HepG2 (cell line): ENCODE results near the gene GBGT1. TPM values are rescaled to one million over a fixed set of nuclear protein-coding genes. Genes with fewer than 3 reads are reported as not detected.

Experiments
- ATAC-seq: fragments of 200-7000 bp; cut with Tn5 transposase; 3 replicates; pipeline ENCODE4 v1.9.1; 2020; ENCODE audit warnings: mild to moderate bottlenecking, moderate library complexity
- BruUV-seq: library from RNA; stranded (reverse); fragments of 400-500 nt; replicated peaks from 2 replicates; lab custom pipeline; 2021; lab: Mats Ljungman, UMichigan
- CTCF ChIA-PET: fragments of 300-600 bp; formaldehyde crosslinking; extraction: SDS; loops from one replicate; lab custom pipeline; 2021; ENCODE audit warnings: low total read pairs, inconsistent platforms, low intra/inter-chr PET ratio; lab: Yijun Ruan, JAX
- POLR2A ChIA-PET: fragments of 350-600 bp; sonication (Branson Sonifier 250); formaldehyde crosslinking; loops from one replicate; lab custom pipeline; 2020; ENCODE audit warnings: antibody characterized with exemption, inconsistent platforms; lab: Yijun Ruan, JAX
- DNase-seq: peaks from one replicate; pipeline ENCODE4 v3.0.0-alpha.2; 2015; ENCODE audit warnings: low spot score
- FAIRE-seq: peaks from 3 replicates; lab custom pipeline; 2011; peaks lifted over from hg19 to GRCh38; lab: Jason Lieb, UNC
- H2AFZ ChIP-seq: one replicate; pipeline ENCODE4 v1.6.1; 2011; ENCODE audit warnings: low read length, inconsistent platforms
- H3K27ac ChIP-seq: fragments of 300-600 bp; 3 replicates; pipeline ENCODE4 v1.8.0; 2011; ENCODE audit warnings: mixed run types, mild to moderate bottlenecking, mixed read lengths, low read length, inconsistent platforms; ENCODE audit not compliant: insufficient read depth; ENCODE audit errors: extremely low read length
- H3K27me3 ChIP-seq, 2 experiments: fragments of 200-600 bp in 1 of 2; 2 replicates in 1 of 2; 3 replicates in 1 of 2; pipeline versions ENCODE4 v1.6.0 to v1.8.0; 2011; ENCODE audit warnings: low read length in 2 of 2, mild to moderate bottlenecking in 2 of 2, moderate library complexity in 2 of 2, inconsistent platforms in 1 of 2; ENCODE audit not compliant: insufficient read depth in 2 of 2, control insufficient read depth in 1 of 2
- H3K36me3 ChIP-seq, 2 experiments: fragments of 200-600 bp in 1 of 2; replicated peaks in 1 of 2; 2 replicates in 1 of 2; 3 replicates in 1 of 2; pipeline versions ENCODE4 v1.5.1 to v1.8.0; 2011; ENCODE audit warnings: low read length in 2 of 2, inconsistent platforms in 1 of 2; ENCODE audit not compliant: insufficient read depth in 2 of 2, control insufficient read depth in 1 of 2
- H3K4me1 ChIP-seq: 2 replicates; pipeline ENCODE4 v1.5.1; 2012; ENCODE audit warnings: low read length, inconsistent platforms; ENCODE audit not compliant: insufficient read depth
- H3K4me2 ChIP-seq: 2 replicates; pipeline ENCODE4 v1.6.0; 2011; ENCODE audit warnings: low read depth, low read length, inconsistent platforms
- H3K4me3 ChIP-seq, 3 experiments: fragments of 200-600 bp in 1 of 3; sonication (generic), shearing (Covaris generic) in 1 of 3; replicated peaks in 1 of 3; 2 replicates each; pipeline ENCODE4 v1.5.1; 2011 to 2016; ENCODE audit warnings: low read length in 3 of 3, inconsistent platforms in 2 of 3, low read depth in 2 of 3, mild to moderate bottlenecking in 2 of 3, control low read depth in 1 of 3, mixed read lengths in 1 of 3; ENCODE audit not compliant: insufficient read depth in 1 of 3
- H3K79me2 ChIP-seq: one replicate; pipeline ENCODE4 v1.6.1; 2011; ENCODE audit warnings: low read length, inconsistent platforms; ENCODE audit not compliant: insufficient read depth
- H3K9ac ChIP-seq: 2 replicates; pipeline ENCODE4 v1.6.0; 2011; ENCODE audit warnings: mild to moderate bottlenecking, low read depth, low read length, inconsistent platforms; ENCODE audit not compliant: insufficient read depth
- H3K9me3 ChIP-seq: 2 replicates; pipeline ENCODE4 v1.5.1; 2012; ENCODE audit warnings: mild to moderate bottlenecking, low read length
- H4K20me1 ChIP-seq: 2 replicates; pipeline ENCODE4 v1.6.0; 2011; ENCODE audit warnings: inconsistent platforms, mild to moderate bottlenecking, low read length, moderate library complexity; ENCODE audit not compliant: insufficient read depth
- CCDC6 ChIP-seq: sonication (generic); formaldehyde crosslinking; IDR thresholded peaks from 2 replicates; pipeline ENCODE4 v1.8.1; 2022; ENCODE audit warnings: mild to moderate bottlenecking, missing genetic modification reagents, moderate library complexity
- CHD2 ChIP-seq: IDR thresholded peaks from 2 replicates; pipeline ENCODE4 v1.6.1; 2011; ENCODE audit warnings: low read depth, low read length, improper control_type of control experiment
- EED ChIP-seq: sonication (generic); formaldehyde crosslinking; IDR thresholded peaks from 2 replicates; pipeline ENCODE4 v1.5.0; 2020; ENCODE audit warnings: mild to moderate bottlenecking, missing genetic modification reagents
- GTF3A ChIP-seq: sonication (generic); formaldehyde crosslinking; conservative IDR thresholded peaks from 2 replicates; pipeline ENCODE4 v1.4.0; 2020; ENCODE audit warnings: mild to moderate bottlenecking, missing genetic modification reagents
- PLSCR1 ChIP-seq: sonication (generic); formaldehyde crosslinking; IDR thresholded peaks from 2 replicates; pipeline ENCODE4 v1.5.0; 2020; ENCODE audit warnings: missing genetic modification reagents, mild to moderate bottlenecking, borderline replicate concordance
- POLR2AphosphoS2 ChIP-seq: IDR thresholded peaks from 2 replicates; pipeline ENCODE4 v1.6.1; 2011; ENCODE audit warnings: low read depth, low read length, improper control_type of control experiment
- RARG ChIP-seq: sonication (generic); formaldehyde crosslinking; IDR thresholded peaks from 2 replicates; pipeline ENCODE4 v1.4.0; 2020; ENCODE audit warnings: low read depth, mild to moderate bottlenecking, missing genetic modification reagents
- SP5 ChIP-seq: IDR thresholded peaks from 2 replicates; pipeline ENCODE4 v1.6.1; 2016; ENCODE audit warnings: low read depth, borderline replicate concordance
- ZFP90 ChIP-seq: sonication (generic); formaldehyde crosslinking; IDR thresholded peaks from 2 replicates; pipeline ENCODE4 v1.8.0; 2022; ENCODE audit warnings: missing genetic modification reagents, mild to moderate bottlenecking, inconsistent platforms, borderline replicate concordance
- ZNF24 ChIP-seq: fragments of 450-650 bp; IDR thresholded peaks from 2 replicates; pipeline ENCODE4 v1.6.1; 2017; ENCODE audit warnings: antibody characterized with exemption, mild to moderate bottlenecking
- ZNF34 ChIP-seq: sonication (generic); formaldehyde crosslinking; IDR thresholded peaks from 2 replicates; pipeline ENCODE4 v1.4.0; 2020; ENCODE audit warnings: mild to moderate bottlenecking, missing genetic modification reagents, borderline replicate concordance
- ZNF629 ChIP-seq: sonication (generic); formaldehyde crosslinking; conservative IDR thresholded peaks from 2 replicates; pipeline ENCODE4 v1.5.0; 2020; ENCODE audit warnings: missing genetic modification reagents
- ZNF703 ChIP-seq: sonication (generic); formaldehyde crosslinking; IDR thresholded peaks from 2 replicates; pipeline ENCODE4 v1.5.1; 2020; ENCODE audit warnings: missing genetic modification reagents, mild to moderate bottlenecking, moderate library complexity, borderline replicate concordance
- WGBS: methylation state at CpG from one replicate; pipeline ENCODE4 v1.1.6; 2017; ENCODE audit warnings: low lambda C conversion rate; 5-methylcytosine and 5-hydroxymethylcytosine counted together
- in situ Hi-C: cut with HindIII; loops from 2 replicates; pipeline ENCODE4 v1.10.0; 2017; ENCODE audit warnings: low pct_unique_long_range_greater_than_20kb; ENCODE audit not compliant: extremely low pct_ligation_motif_present
- intact Hi-C: fragments of 100-400 bp; cut with micrococcal nuclease; formaldehyde crosslinking; loops from one replicate; pipeline ENCODE4 v1.10.0; 2022; ENCODE audit not compliant: unreplicated experiment
- polyA plus RNA-seq, 8 experiments: library from polyadenylated mRNA; depleted of rRNA in 3 of 8; stranded (reverse) in 7 of 8; unstranded in 1 of 8; fragments of >200 nt; fragmentation: Illumina TruSeq in 4 of 8; extraction: Trizol in 4 of 8; gene quantifications; 2 replicates each; pipeline versions ENCODE4 v1.2.1 to v1.2.3, GENCODE V29; 2011 to 2016; ENCODE audit warnings: low read depth in 4 of 8, missing spikeins in 1 of 8, mixed read lengths in 1 of 8; ENCODE audit not compliant: insufficient read depth in 1 of 8
- total RNA-seq, 5 experiments: library from RNA; depleted of rRNA; stranded (reverse); fragments of >200 nt; fragmentation: Illumina TruSeq; extraction: Trizol; gene quantifications; 2 replicates each; pipeline ENCODE4 v1.2.3, GENCODE V29; 2016; ENCODE audit warnings: low read depth in 1 of 5

Gene GBGT1
- total and polyA plus RNA-seq, 2 of the 13 experiments (the other 11 are each of a cell fraction or from before 2014, with no cell fraction given) = not detected

DNA sequence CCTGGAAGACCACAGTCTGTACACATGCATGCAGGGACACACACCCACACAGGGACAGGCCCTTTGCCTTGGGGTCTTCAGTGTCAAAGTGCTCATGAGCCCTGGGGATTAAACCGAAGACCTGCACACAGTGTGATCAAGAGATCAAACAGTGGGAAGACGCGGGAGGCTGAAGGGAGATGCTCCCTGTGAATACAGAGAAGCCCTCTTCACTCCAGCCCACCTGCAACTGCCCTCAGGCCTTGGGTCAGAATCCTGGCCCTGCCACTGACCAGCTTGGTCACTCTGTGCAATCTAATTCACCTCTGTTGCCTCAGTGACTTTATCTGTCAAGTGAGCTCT lies 45.6 kb downstream of the GBGT1 start:
- DNase-seq (no peak), ATAC-seq (no peak)
- 96% methylated on average over 3 of the region's 3 CpGs for WGBS
- CTCF ChIA-PET = no interaction called here
- no peaks in the 10 kb centered on the region for H3K79me2 ChIP-seq
- TF ChIP-seq ZFP90 (CRISPR knock-in tag) = no peak
- TF ChIP-seq PLSCR1 (CRISPR knock-in tag) = no peak
- no peak for TF ChIP-seq POLR2AphosphoS2
- TF ChIP-seq ZNF703 (CRISPR knock-in tag) = no peak
- TF ChIP-seq SP5 (CRISPR knock-in tag) = no peak
- TF ChIP-seq, all 625 proteins: peak for 0
- POLR2A ChIA-PET = interaction anchor here (1.6 kb wide), 1 partner anchor 26 kb away, joined by 5 read pairs; no protein-coding TSS in a partner anchor
- BruUV-seq = no TSS peak
- peaks cover 29% of the 10 kb centered on the region; the same call in 1 of the 2 replicates for H4K20me1 ChIP-seq
- no peak overlapping the region for H2AFZ ChIP-seq
- no peak overlapping the region for H3K27ac ChIP-seq
- no peak overlapping the region for H3K4me2 ChIP-seq
- no peak overlapping the region for H3K9ac ChIP-seq
- no peaks in the 10 kb centered on the region; a peak in 1 of 5 replicates for H3K36me3 ChIP-seq
- no peaks in the 10 kb centered on the region for H3K9me3 ChIP-seq
- H3K4me1 ChIP-seq = peaks cover 56% of the 10 kb centered on the region
- in situ Hi-C loops (no loop called here), intact Hi-C loops (no loop called here)
- H3K27me3 ChIP-seq = no peaks in the 10 kb centered on the region
- FAIRE-seq = no peak
- H3K4me3 ChIP-seq = no peak overlapping the region

DNA sequence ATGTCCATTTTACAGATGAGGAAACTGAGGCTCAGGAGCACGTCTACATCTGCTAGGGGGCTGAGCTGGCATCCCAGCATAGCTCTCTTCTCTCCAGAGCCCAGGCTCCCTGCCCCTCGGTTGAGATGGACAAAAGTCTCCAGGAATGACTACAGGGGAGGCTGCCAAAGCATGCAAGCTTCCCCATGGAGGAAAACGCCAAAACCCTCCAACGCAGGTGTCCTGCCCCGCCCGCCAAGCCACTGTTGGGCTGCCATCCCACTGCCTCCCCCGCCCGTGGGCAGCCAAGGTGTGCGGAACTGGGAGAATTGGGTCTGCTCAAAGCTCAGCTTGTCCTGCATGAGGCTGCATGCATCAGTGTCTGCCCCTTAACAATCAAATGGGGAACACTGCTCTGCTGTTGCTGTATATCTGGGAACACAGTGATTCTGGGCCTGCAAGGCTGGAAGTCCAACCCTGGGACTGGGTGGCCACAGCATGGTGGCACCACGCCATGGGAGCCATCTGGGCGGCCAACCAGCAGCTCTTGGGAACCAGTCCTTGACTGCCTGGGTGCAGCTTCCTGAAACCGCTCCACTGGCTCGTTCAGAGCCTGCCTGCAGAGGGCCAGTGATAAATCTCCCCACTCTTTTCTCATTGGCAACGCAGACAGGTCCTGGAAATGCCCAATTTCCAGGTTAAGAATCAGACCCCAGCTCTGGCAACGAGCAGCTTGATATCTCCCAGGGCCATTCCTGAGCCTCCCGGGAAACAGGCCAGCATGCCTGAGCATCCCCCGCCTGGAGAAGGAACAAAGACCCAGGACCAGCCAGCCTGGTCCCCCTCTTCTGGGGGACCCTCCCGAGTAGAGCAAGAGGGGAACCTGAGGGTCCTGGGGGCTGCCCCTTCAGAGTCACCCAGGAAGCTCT lies 46.2 kb downstream of the GBGT1 start:
- H3K27ac ChIP-seq = no peak overlapping the region
- DNase-seq (no peak), FAIRE-seq (no peak), ATAC-seq (no peak)
- no TSS peak for BruUV-seq
- no peaks in the 10 kb centered on the region; a peak in 1 of 5 replicates for H3K36me3 ChIP-seq
- no peak overlapping the region for H3K4me3 ChIP-seq
- no peak overlapping the region for H3K4me2 ChIP-seq
- CTCF ChIA-PET = no interaction called here
- no peaks in the 10 kb centered on the region for H3K9me3 ChIP-seq
- TF ChIP-seq ZNF24 = no peak
- no peak for TF ChIP-seq CHD2
- TF ChIP-seq CCDC6 (CRISPR knock-in tag) = no peak
- no peak for TF ChIP-seq ZNF34
- TF ChIP-seq GTF3A (CRISPR knock-in tag) = no peak
- no peak for TF ChIP-seq RARG (CRISPR knock-in tag)
- peak; percentile 72 for TF ChIP-seq ZNF629 (CRISPR knock-in tag)
- peak; percentile 53; the same call in 1 of the 2 replicates for TF ChIP-seq EED (CRISPR knock-in tag)
- no peak overlapping the region for H3K9ac ChIP-seq
- peaks cover 34% of the 10 kb centered on the region; the same call in 1 of the 2 replicates for H4K20me1 ChIP-seq
- H2AFZ ChIP-seq = no peak overlapping the region
- no peaks in the 10 kb centered on the region for H3K79me2 ChIP-seq
- H3K27me3 ChIP-seq = no peaks in the 10 kb centered on the region
- H3K4me1 ChIP-seq = peaks cover 50% of the 10 kb centered on the region
- POLR2A ChIA-PET = interaction anchor here (1.6 kb wide), 1 partner anchor 27 kb away, joined by 5 read pairs; no protein-coding TSS in a partner anchor
- intact Hi-C loops (no loop called here), in situ Hi-C loops (no loop called here)
- 82% methylated on average over 6 of the region's 18 CpGs for WGBS
